Tibial nerve (tissue), 4 donors: ENCODE data around the gene CERS6.

Source experiments
- EP300 ChIP-seq, 2 donors: sonication (generic); formaldehyde crosslinking; IDR thresholded peaks; one replicate each; pipeline ENCODE4 v1.6.1; 2017; ENCODE audit warnings: antibody characterized with exemption in 2 of 2, mild to moderate bottlenecking in 1 of 2
- TF ChIP-seq, protein P1 (sequence below), 5 experiments: fragments of 200-600 bp in 3 of 5; fragments of 450-650 bp in 2 of 5; sonication (generic) in 3 of 5; IDR thresholded peaks; one replicate each; pipeline ENCODE4 v1.5.1; 2016 to 2019; ENCODE audit warnings: antibody characterized with exemption in 5 of 5, mild to moderate bottlenecking in 3 of 5, moderate library complexity in 2 of 5

- TF ChIP-seq, protein P1, sequence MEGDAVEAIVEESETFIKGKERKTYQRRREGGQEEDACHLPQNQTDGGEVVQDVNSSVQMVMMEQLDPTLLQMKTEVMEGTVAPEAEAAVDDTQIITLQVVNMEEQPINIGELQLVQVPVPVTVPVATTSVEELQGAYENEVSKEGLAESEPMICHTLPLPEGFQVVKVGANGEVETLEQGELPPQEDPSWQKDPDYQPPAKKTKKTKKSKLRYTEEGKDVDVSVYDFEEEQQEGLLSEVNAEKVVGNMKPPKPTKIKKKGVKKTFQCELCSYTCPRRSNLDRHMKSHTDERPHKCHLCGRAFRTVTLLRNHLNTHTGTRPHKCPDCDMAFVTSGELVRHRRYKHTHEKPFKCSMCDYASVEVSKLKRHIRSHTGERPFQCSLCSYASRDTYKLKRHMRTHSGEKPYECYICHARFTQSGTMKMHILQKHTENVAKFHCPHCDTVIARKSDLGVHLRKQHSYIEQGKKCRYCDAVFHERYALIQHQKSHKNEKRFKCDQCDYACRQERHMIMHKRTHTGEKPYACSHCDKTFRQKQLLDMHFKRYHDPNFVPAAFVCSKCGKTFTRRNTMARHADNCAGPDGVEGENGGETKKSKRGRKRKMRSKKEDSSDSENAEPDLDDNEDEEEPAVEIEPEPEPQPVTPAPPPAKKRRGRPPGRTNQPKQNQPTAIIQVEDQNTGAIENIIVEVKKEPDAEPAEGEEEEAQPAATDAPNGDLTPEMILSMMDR (IDR thresholded peaks at IDR 0.05) = no peak
- TF ChIP-seq EP300 (IDR thresholded peaks at IDR 0.05) = no peak
Measured at GRCh38 chr2:168596881-168597655, 141.0 kb downstream of the CERS6 start.
